Measurements from ENCODE around the gene SMAD5.

SMAD5 gene

DNA sequence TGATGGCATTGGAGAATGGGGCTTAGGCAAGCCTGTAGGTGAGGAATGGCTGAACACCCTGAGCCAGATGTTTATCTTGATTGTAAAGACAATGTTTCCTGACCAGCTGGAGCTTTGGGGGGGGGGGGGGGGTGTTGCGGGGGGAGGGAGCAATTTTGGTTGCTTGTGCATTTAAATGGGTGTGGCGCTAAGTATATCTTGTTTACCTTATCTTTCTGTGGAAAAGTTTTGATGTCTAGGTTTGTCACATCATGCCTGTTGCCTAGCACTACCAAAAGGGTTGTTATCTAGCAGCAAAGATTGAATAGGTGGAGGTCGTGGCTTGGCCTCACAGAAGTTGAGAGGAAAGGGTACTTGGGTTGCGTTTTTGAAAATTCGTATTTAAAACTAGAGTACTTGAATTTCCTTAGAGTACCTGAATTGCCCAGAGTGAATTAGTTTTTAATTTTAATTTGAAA, 1.3 kb downstream of the SMAD5 start:
- CTCF ChIA-PET: interaction anchor here (0.6 to 1.0 kb wide), 4 partner anchors 10 to 525 kb away, joined by 3 to 5 read pairs (median 4); no protein-coding TSS in a partner anchor
- H3K4me3 ChIP-seq (ENCODE audit: low read depth, low read length): peak overlapping the region; percentile 83
- POLR2A ChIA-PET: interaction anchor here (1.6 to 2.2 kb wide), 4 partner anchors 8 to 76 kb away, joined by 6 to 13 read pairs (median 10); no protein-coding TSS in a partner anchor
- no peaks in the 10 kb centered on the region for H3K9me3 ChIP-seq (ENCODE audit: control insufficient read depth, insufficient read depth, low read depth, low read length)
- TF ChIP-seq FEZF1 (tag by site-specific recombination; IDR thresholded peaks at IDR 0.05) (no peak), ZNF518A (tag by site-specific recombination; conservative IDR thresholded peaks at IDR 0.05; ENCODE audit: low read depth) (no peak), MEIS1 (CRISPR knock-in tag; IDR thresholded peaks at IDR 0.05; ENCODE audit: borderline replicate concordance) (no peak), ZNF26 (tag by site-specific recombination; IDR thresholded peaks at IDR 0.05) (no peak), ZNF837 (tag by site-specific recombination; IDR thresholded peaks at IDR 0.05) (no peak), ZNF148 (tag by site-specific recombination; IDR thresholded peaks at IDR 0.05; ENCODE audit: borderline replicate concordance) (no peak), ZNF202 (tag by site-specific recombination; IDR thresholded peaks at IDR 0.05; ENCODE audit: borderline replicate concordance) (no peak), YY1 (tag by site-specific recombination; IDR thresholded peaks at IDR 0.05) (no peak), ZNF76 (tag by site-specific recombination; IDR thresholded peaks at IDR 0.05; ENCODE audit: borderline replicate concordance, low read depth) (no peak), ZNF449 (tag by site-specific recombination; IDR thresholded peaks at IDR 0.05) (no peak), TCF7L2 (IDR thresholded peaks at IDR 0.05; ENCODE audit: borderline replicate concordance, low read depth, low read length) (no peak), ZNF174 (tag by site-specific recombination; IDR thresholded peaks at IDR 0.05) (no peak), ZNF214 (tag by site-specific recombination; IDR thresholded peaks at IDR 0.05; ENCODE audit: borderline replicate concordance) (no peak), ZNF670 (tag by site-specific recombination; IDR thresholded peaks at IDR 0.05; ENCODE audit: low read depth) (no peak)
- H3K27ac ChIP-seq (ENCODE audit: extremely low read depth, low read depth, low read length): peak overlapping the region; percentile 94
- peaks cover 28% of the 10 kb centered on the region for H3K4me1 ChIP-seq (ENCODE audit: control insufficient read depth, insufficient read depth, low read length)
- H3K36me3 ChIP-seq (ENCODE audit: control insufficient read depth in 2 of 2, insufficient read depth in 1 of 2, low read length in 2 of 2): no peaks in the 10 kb centered on the region

Data from HEK293 (cell line).